ENCODE measurements around the gene POLR1B.

DNA sequence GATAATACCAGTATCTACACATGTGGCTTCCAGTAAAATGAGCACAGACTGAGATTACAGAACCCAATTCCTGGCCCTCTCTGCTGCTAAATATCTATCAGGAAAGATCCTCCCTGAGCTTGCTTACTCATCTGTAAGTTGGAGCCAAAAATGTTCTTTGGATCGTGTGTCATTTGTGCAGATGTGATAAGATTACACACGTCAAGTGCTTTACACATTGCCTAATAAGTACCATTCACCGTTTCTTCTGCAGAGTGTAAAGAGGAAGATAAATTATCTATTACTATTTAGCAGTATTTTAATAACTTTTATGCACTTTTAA lies 80.2 kb downstream of the POLR1B start:
- TF ChIP-seq POLR2A (IDR thresholded peaks at IDR 0.05; ENCODE audit: low read length) (no peak), GATA1 (IDR thresholded peaks at IDR 0.05; ENCODE audit: low read depth, low read length) (no peak)

Measured in erythroblast (primary cell).